H9 (cell line): Measurements from ENCODE around the gene C1orf74. TPM values are rescaled to one million over a fixed set of nuclear protein-coding genes. Genes with fewer than 3 reads are reported as not detected.
A peak's percentile ranks its signal among the peaks of the same experiment; 100 is the strongest.

Source experiments
- DNase-seq: peaks from one replicate; pipeline ENCODE4 v3.0.0-alpha.2; 2017
- H2AFZ ChIP-seq: one replicate; pipeline ENCODE4 v1.6.1; 2013; ENCODE audit warnings: mild to moderate bottlenecking, low read length, control low read depth, moderate library complexity
- H2AK5ac ChIP-seq: 2 replicates; pipeline ENCODE4 v1.6.1; 2013; ENCODE audit warnings: low read length, control low read depth, mixed read lengths; ENCODE audit not compliant: insufficient read length
- H2BK120ac ChIP-seq: one replicate; pipeline ENCODE4 v1.6.1; 2013; ENCODE audit warnings: low read depth, mild to moderate bottlenecking, low read length, control low read depth, inconsistent platforms; ENCODE audit not compliant: poor library complexity, severe bottlenecking
- H2BK12ac ChIP-seq: 2 replicates; pipeline ENCODE4 v1.6.1; 2013; ENCODE audit warnings: low read length, control low read depth, mixed read lengths, low read depth; ENCODE audit not compliant: insufficient read length
- H2BK15ac ChIP-seq: 2 replicates; pipeline ENCODE4 v1.6.1; 2013; ENCODE audit warnings: low read depth, low read length, control low read depth
- H2BK20ac ChIP-seq: one replicate; pipeline ENCODE4 v1.6.1; 2013; ENCODE audit warnings: low read depth, mild to moderate bottlenecking, low read length, control low read depth, inconsistent platforms; ENCODE audit not compliant: poor library complexity, severe bottlenecking
- H2BK5ac ChIP-seq: 2 replicates; pipeline ENCODE4 v1.6.1; 2013; ENCODE audit warnings: low read length, control low read depth, mixed read lengths; ENCODE audit not compliant: insufficient read length
- H3K14ac ChIP-seq: 2 replicates; pipeline ENCODE4 v1.6.1; 2013; ENCODE audit warnings: low read length, control low read depth; ENCODE audit not compliant: insufficient read depth
- H3K18ac ChIP-seq: 2 replicates; pipeline ENCODE4 v1.6.1; 2013; ENCODE audit warnings: low read depth, mild to moderate bottlenecking, mixed read lengths, low read length, control low read depth; ENCODE audit not compliant: insufficient read length
- H3K23ac ChIP-seq: 2 replicates; pipeline ENCODE4 v1.6.1; 2013; ENCODE audit warnings: low read length, control low read depth, mixed read lengths, low read depth; ENCODE audit not compliant: insufficient read length
- H3K23me2 ChIP-seq: 2 replicates; pipeline ENCODE4 v1.6.1; 2013; ENCODE audit warnings: low read depth, mild to moderate bottlenecking, mixed read lengths, low read length, control low read depth; ENCODE audit not compliant: insufficient read length, poor library complexity, severe bottlenecking
- H3K27ac ChIP-seq: 2 replicates; pipeline ENCODE4 v1.5.1; 2013; ENCODE audit warnings: low read length, control low read depth, mixed read lengths, low read depth; ENCODE audit not compliant: insufficient read length
- H3K27me3 ChIP-seq: 2 replicates; pipeline ENCODE4 v1.6.1; 2013; ENCODE audit warnings: low read length, control low read depth, inconsistent platforms; ENCODE audit not compliant: insufficient read depth
- H3K4ac ChIP-seq: 2 replicates; pipeline ENCODE4 v1.6.1; 2013; ENCODE audit warnings: low read depth, mild to moderate bottlenecking, control low read depth, inconsistent platforms, low read length, moderate library complexity
- H3K4me1 ChIP-seq: 2 replicates; pipeline ENCODE4 v1.6.1; 2013; ENCODE audit warnings: low read length, control low read depth, inconsistent platforms; ENCODE audit not compliant: insufficient read depth
- H3K4me2 ChIP-seq: 2 replicates; pipeline ENCODE4 v1.6.1; 2013; ENCODE audit warnings: low read length, control low read depth, mixed read lengths; ENCODE audit not compliant: insufficient read length, insufficient read depth
- H3K56ac ChIP-seq: 2 replicates; pipeline ENCODE4 v1.6.1; 2013; ENCODE audit warnings: low read depth, mild to moderate bottlenecking, mixed read lengths, low read length, control low read depth; ENCODE audit not compliant: insufficient read length
- H3K79me1 ChIP-seq: 2 replicates; pipeline ENCODE4 v1.6.1; 2013; ENCODE audit warnings: low read depth, mild to moderate bottlenecking, moderate library complexity, low read length, control low read depth, inconsistent platforms; ENCODE audit not compliant: insufficient read depth, poor library complexity, severe bottlenecking
- H3K79me2 ChIP-seq: 2 replicates; pipeline ENCODE4 v1.6.1; 2013; ENCODE audit warnings: low read length, control low read depth, inconsistent platforms; ENCODE audit not compliant: insufficient read depth
- H3K9ac ChIP-seq: 2 replicates; pipeline ENCODE4 v1.6.1; 2013; ENCODE audit warnings: low read length, control low read depth, mixed read lengths; ENCODE audit not compliant: insufficient read length; ENCODE audit errors: extremely low read depth
- H3K9me3 ChIP-seq: one replicate; pipeline ENCODE4 v1.6.1; 2013; ENCODE audit warnings: low read depth, low read length, inconsistent platforms; ENCODE audit not compliant: control insufficient read depth
- H3T11ph ChIP-seq: one replicate; pipeline ENCODE4 v1.6.1; 2013; ENCODE audit warnings: mild to moderate bottlenecking, low read length, control low read depth, inconsistent platforms
- H4K20me1 ChIP-seq: one replicate; pipeline ENCODE4 v1.6.1; 2013; ENCODE audit not compliant: control insufficient read depth, insufficient read length, insufficient read depth
- H4K5ac ChIP-seq: 2 replicates; pipeline ENCODE4 v1.6.1; 2013; ENCODE audit warnings: low read depth, mild to moderate bottlenecking, mixed read lengths, low read length, control low read depth; ENCODE audit not compliant: insufficient read length
- H4K8ac ChIP-seq: replicated peaks from 2 replicates; pipeline ENCODE4 v1.6.1; 2013; ENCODE audit warnings: low read length, control low read depth, mixed read lengths, low read depth; ENCODE audit not compliant: insufficient read length
- H4K91ac ChIP-seq: 2 replicates; pipeline ENCODE4 v1.6.1; 2013; ENCODE audit warnings: low read depth, mild to moderate bottlenecking, moderate library complexity, mixed read lengths, low read length, control low read depth; ENCODE audit not compliant: insufficient read length
- H3K27ac Mint-ChIP-seq, 3 experiments: 2 replicates in 2 of 3; 3 replicates in 1 of 3; pipeline ENCODE4 v1.8.0; 2020 to 2021; ENCODE audit warnings: mixed read lengths in 3 of 3, mild to moderate bottlenecking in 1 of 3, moderate library complexity in 1 of 3
- H3K27me3 Mint-ChIP-seq: 2 replicates; pipeline ENCODE4 v1.8.0; 2021; ENCODE audit warnings: low read depth, mild to moderate bottlenecking, moderate library complexity, mixed read lengths
- H3K36me3 Mint-ChIP-seq, 3 experiments: 2 replicates in 2 of 3; 3 replicates in 1 of 3; pipeline ENCODE4 v1.8.0; 2020 to 2021; ENCODE audit warnings: low read depth in 3 of 3, mixed read lengths in 3 of 3; ENCODE audit not compliant: insufficient read depth in 1 of 3
- H3K4me1 Mint-ChIP-seq, 2 experiments: 2 replicates each; pipeline ENCODE4 v1.8.0; 2020; ENCODE audit warnings: mixed read lengths in 2 of 2
- H3K4me3 Mint-ChIP-seq, 2 experiments: 2 replicates in 1 of 2; 3 replicates in 1 of 2; pipeline ENCODE4 v1.8.0; 2020 to 2021; ENCODE audit warnings: mild to moderate bottlenecking in 2 of 2, mixed read lengths in 2 of 2, moderate library complexity in 1 of 2
- H3K9me3 Mint-ChIP-seq, 2 experiments: 2 replicates in 1 of 2; 3 replicates in 1 of 2; pipeline ENCODE4 v1.8.0; 2020; ENCODE audit warnings: mild to moderate bottlenecking in 2 of 2, mixed read lengths in 2 of 2, moderate library complexity in 1 of 2
- WGBS: extraction: QIAGEN DNeasy Blood & Tissue Kit; methylation state at CpG from one replicate; pipeline ENCODE4 v1.1.7; 2013; ENCODE audit warnings: missing lambda C conversion rate, low lambda C conversion rate, mixed read lengths; ENCODE audit not compliant: insufficient read length; ENCODE audit errors: extremely low coverage; 5-methylcytosine and 5-hydroxymethylcytosine counted together
- total RNA-seq: library from RNA; stranded (reverse); gene quantifications from 2 replicates; pipeline ENCODE4 v1.2.1, GENCODE V29; 2021
- TF ChIP-seq, protein P1 (sequence below): fragments of 200-600 bp; sonication (generic); conservative IDR thresholded peaks from 3 replicates; pipeline ENCODE4 v1.8.0; 2021; ENCODE audit warnings: antibody characterized with exemption, mild to moderate bottlenecking

Gene C1orf74
- total RNA-seq, 1 experiment from 2014 or later: 2.4 TPM

DNA sequence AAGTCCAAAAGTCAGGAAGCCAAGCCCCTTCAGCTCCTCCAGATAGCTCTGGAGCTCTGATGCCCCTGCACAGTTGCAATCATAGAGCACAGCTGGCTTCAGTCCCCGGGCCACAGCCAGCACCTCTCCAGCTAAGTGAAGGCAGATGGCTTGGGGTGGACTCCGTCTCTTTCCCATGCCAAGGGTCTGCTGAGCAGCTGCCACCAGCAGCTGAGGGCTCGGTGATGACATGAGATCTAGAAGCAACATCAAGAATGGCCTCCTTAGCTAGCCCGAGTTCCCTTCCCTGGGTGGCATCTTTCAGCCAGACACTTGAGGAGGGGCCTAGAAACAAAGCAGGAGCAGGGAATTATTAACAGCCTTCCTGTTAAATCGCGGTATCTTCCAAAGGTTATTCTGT is 973 bp downstream of the C1orf74 start:
- Histone ChIP-seq H4K8ac (no peak overlapping the region), H4K20me1 (no peaks in the 10 kb centered on the region), H3K27ac (no peak overlapping the region), H2BK15ac (no peak overlapping the region), H4K91ac (no peak overlapping the region), H4K5ac (no peak overlapping the region), H2BK5ac (no peak overlapping the region), H2BK120ac (no peak overlapping the region), H2AFZ (no peak overlapping the region), H3K79me1 (no peaks in the 10 kb centered on the region), H3K18ac (no peak overlapping the region), H3T11ph (no peak overlapping the region), H2BK12ac (no peak overlapping the region), H3K23ac (no peak overlapping the region), H3K9ac (no peak overlapping the region), H3K23me2 (no peaks in the 10 kb centered on the region), H2BK20ac (no peak overlapping the region), H3K9me3 (no peaks in the 10 kb centered on the region), H3K14ac (no peak overlapping the region), H3K27me3 (no peaks in the 10 kb centered on the region), H3K4me1 (no peaks in the 10 kb centered on the region), H3K79me2 (no peaks in the 10 kb centered on the region; the same call in 1 of the 2 replicates), H3K4me2 (peak overlapping the region; percentile 80), H3K56ac (no peak overlapping the region), H2AK5ac (no peak overlapping the region), H3K4ac (no peak overlapping the region)
- H3K9me3 Mint-ChIP-seq: no peaks in the 10 kb centered on the region; a peak in 1 of 5 replicates
- H3K4me3 Mint-ChIP-seq: peak overlapping the region; percentile 90 to 96
- H3K36me3 Mint-ChIP-seq: peaks cover 0 to 33% (median 24%) of the 10 kb centered on the region in 3 experiments; a peak in 5 of 7 replicates
- H3K27me3 Mint-ChIP-seq: peaks cover 8% of the 10 kb centered on the region
- DNase-seq: no peak
- TF ChIP-seq, protein P1, sequence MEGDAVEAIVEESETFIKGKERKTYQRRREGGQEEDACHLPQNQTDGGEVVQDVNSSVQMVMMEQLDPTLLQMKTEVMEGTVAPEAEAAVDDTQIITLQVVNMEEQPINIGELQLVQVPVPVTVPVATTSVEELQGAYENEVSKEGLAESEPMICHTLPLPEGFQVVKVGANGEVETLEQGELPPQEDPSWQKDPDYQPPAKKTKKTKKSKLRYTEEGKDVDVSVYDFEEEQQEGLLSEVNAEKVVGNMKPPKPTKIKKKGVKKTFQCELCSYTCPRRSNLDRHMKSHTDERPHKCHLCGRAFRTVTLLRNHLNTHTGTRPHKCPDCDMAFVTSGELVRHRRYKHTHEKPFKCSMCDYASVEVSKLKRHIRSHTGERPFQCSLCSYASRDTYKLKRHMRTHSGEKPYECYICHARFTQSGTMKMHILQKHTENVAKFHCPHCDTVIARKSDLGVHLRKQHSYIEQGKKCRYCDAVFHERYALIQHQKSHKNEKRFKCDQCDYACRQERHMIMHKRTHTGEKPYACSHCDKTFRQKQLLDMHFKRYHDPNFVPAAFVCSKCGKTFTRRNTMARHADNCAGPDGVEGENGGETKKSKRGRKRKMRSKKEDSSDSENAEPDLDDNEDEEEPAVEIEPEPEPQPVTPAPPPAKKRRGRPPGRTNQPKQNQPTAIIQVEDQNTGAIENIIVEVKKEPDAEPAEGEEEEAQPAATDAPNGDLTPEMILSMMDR: no peak
- no peak overlapping the region for H3K27ac Mint-ChIP-seq
- peaks cover 10 to 14% of the 10 kb centered on the region in 2 experiments for H3K4me1 Mint-ChIP-seq
- no CpG with 5 or more reads among the region's 6 CpGs for WGBS
